ENCODE measurements around the gene OXA1L. TPM values are rescaled to one million over a fixed set of nuclear protein-coding genes. Genes with fewer than 3 reads are reported as not detected.

Gene OXA1L
- total RNA-seq, 1 experiment from 2014 or later = 71.3 TPM

- ChIA-PET POLR2A (interaction anchor here (0.5 kb wide), 1 partner anchor 45 kb away, joined by 3 read pairs; no protein-coding TSS in a partner anchor), CTCF (no interaction called here)
- DNase-seq (ENCODE audit: low read depth, low spot score) (no peak), ATAC-seq (no peak)
- in situ Hi-C loops (cut with HindIII; ENCODE audit: low pct_unique_long_range_greater_than_20kb, low sequenced_read_pairs) = no loop called here
- H3K36me3 ChIP-seq (ENCODE audit: control insufficient read depth, insufficient read depth, low read length) = no peaks in the 10 kb centered on the region
- H3K9me3 ChIP-seq (ENCODE audit: control insufficient read depth, insufficient read depth, low read depth, low read length) = no peaks in the 10 kb centered on the region
- TF ChIP-seq CTCF (IDR thresholded peaks at IDR 0.05) = no peak
- no peak for TF ChIP-seq SIN3A (IDR thresholded peaks at IDR 0.05; ENCODE audit: borderline replicate concordance, insufficient read depth, low read depth, low read length)
- no peak for TF ChIP-seq REST (IDR thresholded peaks at IDR 0.05; ENCODE audit: insufficient read depth in 1 of 2, low read depth in 2 of 2, low read length in 1 of 2)
- TF ChIP-seq TCF7L2 (IDR thresholded peaks at IDR 0.05; ENCODE audit: low read depth, low read length) = no peak
- no peak for TF ChIP-seq POLR2AphosphoS5 (IDR thresholded peaks at IDR 0.05; ENCODE audit: low read depth, low read length)
- no peaks in the 10 kb centered on the region for H3K27me3 ChIP-seq (ENCODE audit: control insufficient read depth, insufficient read depth, low read length)
- no peaks in the 10 kb centered on the region for H3K4me1 ChIP-seq (ENCODE audit: control insufficient read depth, insufficient read depth, low read length)
- no peak overlapping the region for H3K27ac ChIP-seq (ENCODE audit: low read length)
- intact Hi-C loops (cut with micrococcal nuclease; ENCODE audit: unreplicated experiment) = no loop called here
- BruUV-seq (replicated peaks) = no TSS peak
- no peak overlapping the region for H3K4me3 ChIP-seq (ENCODE audit: low read depth in 2 of 2, low read length in 2 of 2)
These were observed 13.7 kb downstream of the OXA1L start for GRCh38 chr14:22780105-22780679.

GRCh38 chr14:22780941-22781300 is 14.4 kb downstream of the OXA1L start:
- DNase-seq (ENCODE audit: low read depth, low spot score) (no peak), ATAC-seq (no peak)
- ChIA-PET CTCF (no interaction called here), POLR2A (interaction anchor here (0.5 to 1.0 kb wide), 2 partner anchors 43 to 46 kb away, joined by 3 read pairs; no protein-coding TSS in a partner anchor)
- no peak for TF ChIP-seq CTCF (IDR thresholded peaks at IDR 0.05)
- no peak for TF ChIP-seq SIN3A (IDR thresholded peaks at IDR 0.05; ENCODE audit: borderline replicate concordance, insufficient read depth, low read depth, low read length)
- no peak for TF ChIP-seq REST (IDR thresholded peaks at IDR 0.05; ENCODE audit: insufficient read depth in 1 of 2, low read depth in 2 of 2, low read length in 1 of 2)
- TF ChIP-seq POLR2AphosphoS5 (IDR thresholded peaks at IDR 0.05; ENCODE audit: low read depth, low read length) = no peak
- TF ChIP-seq TCF7L2 (IDR thresholded peaks at IDR 0.05; ENCODE audit: low read depth, low read length) = no peak
- no peaks in the 10 kb centered on the region for H3K4me1 ChIP-seq (ENCODE audit: control insufficient read depth, insufficient read depth, low read length)
- no peaks in the 10 kb centered on the region for H3K9me3 ChIP-seq (ENCODE audit: control insufficient read depth, insufficient read depth, low read depth, low read length)
- no peaks in the 10 kb centered on the region for H3K36me3 ChIP-seq (ENCODE audit: control insufficient read depth, insufficient read depth, low read length)
- no peaks in the 10 kb centered on the region for H3K27me3 ChIP-seq (ENCODE audit: control insufficient read depth, insufficient read depth, low read length)
- no peak overlapping the region for H3K27ac ChIP-seq (ENCODE audit: low read length)
- no peak overlapping the region for H3K4me3 ChIP-seq (ENCODE audit: low read depth in 2 of 2, low read length in 2 of 2)
- intact Hi-C loops (cut with micrococcal nuclease; ENCODE audit: unreplicated experiment) (no loop called here), in situ Hi-C loops (cut with HindIII; ENCODE audit: low pct_unique_long_range_greater_than_20kb, low sequenced_read_pairs) (no loop called here)
- no TSS peak for BruUV-seq (replicated peaks)

All from Panc1 (cell line).